K562 (cell line): ENCODE measurements around the gene MPC2. TPM values are rescaled to one million over a fixed set of nuclear protein-coding genes. Genes with fewer than 3 reads are reported as not detected.
A peak's percentile ranks its signal among the peaks of the same experiment; 100 is the strongest.

Experiments used
- EGR1 ChIP-seq: fragments of 450-650 bp; conservative IDR thresholded peaks from 2 replicates; pipeline ENCODE4 v1.6.1; 2017; ENCODE audit warnings: mild to moderate bottlenecking
- GTF2A2 ChIP-seq: IDR thresholded peaks from 2 replicates; pipeline ENCODE4 v1.6.1; 2016; ENCODE audit warnings: mild to moderate bottlenecking, missing genetic modification characterization, missing compliant biosample characterization
- HDAC6 ChIP-seq: IDR thresholded peaks from 2 replicates; pipeline ENCODE4 v1.6.1; 2012; ENCODE audit warnings: low read depth, mild to moderate bottlenecking, control low read depth, inconsistent platforms, low read length, moderate library complexity
- HLTF ChIP-seq: fragments of 450-650 bp; IDR thresholded peaks from 2 replicates; pipeline ENCODE4 v1.6.1; 2016
- MED1 ChIP-seq: sonication (generic); formaldehyde crosslinking; IDR thresholded peaks from 2 replicates; pipeline ENCODE4 v1.8.1; 2023; ENCODE audit warnings: missing genetic modification reagents, borderline replicate concordance
- MEF2D ChIP-seq: conservative IDR thresholded peaks from 2 replicates; pipeline ENCODE4 v1.6.1; 2016; ENCODE audit warnings: low read depth, missing genetic modification characterization, missing compliant biosample characterization
- NCOA2 ChIP-seq, 2 experiments: fragments of 450-650 bp; IDR thresholded peaks; 2 replicates each; pipeline ENCODE4 v1.6.1; 2018; ENCODE audit warnings: mild to moderate bottlenecking in 2 of 2, moderate library complexity in 1 of 2; ENCODE audit not compliant: partially characterized antibody in 2 of 2
- RBM17 ChIP-seq: fragments of 200-400 bp; formaldehyde crosslinking; IDR thresholded peaks from 2 replicates; pipeline ENCODE4 v1.6.1; 2017; ENCODE audit warnings: low read depth, mild to moderate bottlenecking, low read length, borderline replicate concordance
- SOX6 ChIP-seq: fragments of 450-650 bp; IDR thresholded peaks from 2 replicates; pipeline ENCODE4 v1.6.1; 2014; ENCODE audit warnings: mild to moderate bottlenecking
- WHSC1 ChIP-seq: IDR thresholded peaks from one replicate; pipeline ENCODE4 v1.6.1; 2012; ENCODE audit warnings: low read length, control low read depth, inconsistent platforms
- YY1 ChIP-seq, 3 experiments: IDR thresholded peaks; 2 replicates each; pipeline ENCODE4 v1.6.1; 2011; ENCODE audit warnings: low read length in 2 of 3, mild to moderate bottlenecking in 2 of 3, moderate library complexity in 2 of 3, borderline replicate concordance in 1 of 3, control low read depth in 1 of 3, low read depth in 1 of 3; ENCODE audit not compliant: insufficient read depth in 3 of 3, insufficient replicate concordance in 2 of 3, control insufficient read depth in 1 of 3, insufficient read length in 1 of 3; ENCODE audit errors: extremely low read depth in 1 of 3
- ZNF184 ChIP-seq: sonication (generic); formaldehyde crosslinking; IDR thresholded peaks from 2 replicates; pipeline ENCODE4 v1.5.0; 2020; ENCODE audit warnings: missing genetic modification reagents
- ZNF232 ChIP-seq: sonication (generic); formaldehyde crosslinking; IDR thresholded peaks from 2 replicates; pipeline ENCODE4 v1.8.0; 2022; ENCODE audit warnings: mild to moderate bottlenecking, missing genetic modification reagents
- ZNF24 ChIP-seq: fragments of 450-650 bp; IDR thresholded peaks from 2 replicates; pipeline ENCODE4 v1.6.1; 2016
- ZNF431 ChIP-seq: sonication (generic); formaldehyde crosslinking; IDR thresholded peaks from 2 replicates; pipeline ENCODE4 v1.8.0; 2022; ENCODE audit warnings: mild to moderate bottlenecking, missing genetic modification reagents
- polyA plus RNA-seq, 8 experiments: library from polyadenylated mRNA; depleted of rRNA in 4 of 8; stranded (reverse) in 5 of 8; unstranded in 3 of 8; fragments of >200 nt; fragmentation: Nextera tagmentation in 2 of 8; fragmentation: Illumina TruSeq in 1 of 8; extraction: Ambion mirVana in 2 of 8; extraction: Trizol in 1 of 8; gene quantifications; 2 replicates each; pipeline versions ENCODE4 v1.2.1 to v1.2.3, GENCODE V29; 2011 to 2014; ENCODE audit warnings: inconsistent platforms in 1 of 8, missing spikeins in 1 of 8
- total RNA-seq, 7 experiments: library from RNA; depleted of rRNA in 6 of 7; stranded (reverse); fragments of >200 nt in 6 of 7; fragmentation: Illumina TruSeq in 2 of 7; extraction: Trizol in 2 of 7; gene quantifications; 2 replicates each; pipeline versions ENCODE4 v1.2.1 to v1.2.3, GENCODE V29; 2011 to 2021; ENCODE audit warnings: low replicate concordance in 1 of 7
- TF ChIP-seq, protein P1 (sequence below): sonication (generic); formaldehyde crosslinking; IDR thresholded peaks from 2 replicates; pipeline ENCODE4 v1.5.0; 2020; ENCODE audit warnings: missing genetic modification reagents
- TF ChIP-seq, protein P2 (sequence below): fragments of 250-450 bp; sonication (Bioruptor Pico); IDR thresholded peaks from 2 replicates; pipeline ENCODE4 v1.4.0; 2020
- TF ChIP-seq, protein P3 (sequence below): sonication (generic); formaldehyde crosslinking; IDR thresholded peaks from 2 replicates; pipeline ENCODE4 v1.8.1; 2023; ENCODE audit warnings: mild to moderate bottlenecking, missing genetic modification reagents
- TF ChIP-seq, protein P4 (sequence below): fragments of 450-650 bp; formaldehyde crosslinking; IDR thresholded peaks from 2 replicates; pipeline ENCODE4 v1.4.0; 2020; ENCODE audit warnings: mild to moderate bottlenecking, moderate library complexity
- TF ChIP-seq, protein P5 (sequence below): fragments of 250-450 bp; sonication (Bioruptor Pico); IDR thresholded peaks from 2 replicates; pipeline ENCODE4 v1.4.0; 2020; ENCODE audit warnings: mild to moderate bottlenecking, moderate library complexity

The MPC2 gene
- total and polyA plus RNA-seq, 9 of the 15 experiments (the other 6 are each of a cell fraction or from before 2014, with no cell fraction given): 70.7 to 179 (median 144) TPM

DNA sequence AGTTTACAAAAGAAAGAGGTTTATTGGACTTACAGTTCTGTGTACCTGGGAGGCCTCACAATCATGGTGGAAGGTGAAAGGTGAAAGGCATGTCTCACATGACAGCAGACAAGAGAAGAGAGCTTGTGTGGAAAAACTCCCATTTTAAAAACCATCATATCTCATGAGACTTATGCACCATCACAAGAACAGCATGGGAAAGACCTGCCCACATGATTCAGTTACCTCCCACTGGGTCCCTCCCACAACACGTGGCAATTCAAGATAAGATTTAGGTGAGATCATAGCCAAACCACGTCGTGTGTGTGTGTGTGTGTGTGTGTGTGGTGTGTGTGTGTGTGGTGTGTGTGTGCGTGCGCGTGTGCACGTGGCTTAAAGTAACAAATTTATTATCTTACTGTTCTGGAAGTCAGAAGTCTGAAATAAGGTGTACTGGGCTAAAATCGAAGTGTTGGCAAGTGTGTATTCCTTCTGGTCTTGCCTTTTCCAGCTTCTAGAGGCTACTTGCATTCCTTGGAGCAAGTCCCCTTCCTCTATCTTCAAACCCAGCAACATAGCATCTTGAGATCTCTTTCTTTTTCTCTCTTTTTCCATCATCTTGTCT, 48.1 kb upstream of the MPC2 start (continued):
- TF ChIP-seq HLTF (peak; percentile 96), RBM17 (no peak), WHSC1 (no peak), SOX6 (peak; percentile 90), HDAC6 (no peak), ZNF24 (peak; percentile 57; the same call in 1 of the 2 replicates), ZNF431 (no peak), MEF2D (peak; percentile 76), EGR1 (no peak; the same call in 1 of the 2 replicates), ZNF184 (no peak), NCOA2 (IDR thresholded peaks at IDR 0.05; ENCODE audit: partially characterized antibody in 2 of 2) (no peak), MED1 (CRISPR knock-in tag) (no peak), YY1 (IDR thresholded peaks at IDR 0.05; ENCODE audit: borderline replicate concordance in 1 of 3, control insufficient read depth in 1 of 3, extremely low read depth in 1 of 3, insufficient read depth in 3 of 3, insufficient read length in 1 of 3, insufficient replicate concordance in 2 of 3, low read depth in 1 of 3, low read length in 2 of 3) (peak in 1 of 3 experiments; percentile 65), ZNF232 (CRISPR knock-in tag) (no peak), GTF2A2 (tag) (no peak)
- TF ChIP-seq, protein P1, sequence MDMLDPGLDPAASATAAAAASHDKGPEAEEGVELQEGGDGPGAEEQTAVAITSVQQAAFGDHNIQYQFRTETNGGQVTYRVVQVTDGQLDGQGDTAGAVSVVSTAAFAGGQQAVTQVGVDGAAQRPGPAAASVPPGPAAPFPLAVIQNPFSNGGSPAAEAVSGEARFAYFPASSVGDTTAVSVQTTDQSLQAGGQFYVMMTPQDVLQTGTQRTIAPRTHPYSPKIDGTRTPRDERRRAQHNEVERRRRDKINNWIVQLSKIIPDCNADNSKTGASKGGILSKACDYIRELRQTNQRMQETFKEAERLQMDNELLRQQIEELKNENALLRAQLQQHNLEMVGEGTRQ (CRISPR knock-in tag): peak; percentile 79
- TF ChIP-seq, protein P2, sequence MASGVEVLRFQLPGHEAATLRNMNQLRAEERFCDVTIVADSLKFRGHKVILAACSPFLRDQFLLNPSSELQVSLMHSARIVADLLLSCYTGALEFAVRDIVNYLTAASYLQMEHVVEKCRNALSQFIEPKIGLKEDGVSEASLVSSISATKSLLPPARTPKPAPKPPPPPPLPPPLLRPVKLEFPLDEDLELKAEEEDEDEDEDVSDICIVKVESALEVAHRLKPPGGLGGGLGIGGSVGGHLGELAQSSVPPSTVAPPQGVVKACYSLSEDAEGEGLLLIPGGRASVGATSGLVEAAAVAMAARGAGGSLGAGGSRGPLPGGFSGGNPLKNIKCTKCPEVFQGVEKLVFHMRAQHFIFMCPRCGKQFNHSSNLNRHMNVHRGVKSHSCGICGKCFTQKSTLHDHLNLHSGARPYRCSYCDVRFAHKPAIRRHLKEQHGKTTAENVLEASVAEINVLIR (CRISPR knock-in tag): peak; percentile 78; the same call in 1 of the 2 replicates
- TF ChIP-seq, protein P3, sequence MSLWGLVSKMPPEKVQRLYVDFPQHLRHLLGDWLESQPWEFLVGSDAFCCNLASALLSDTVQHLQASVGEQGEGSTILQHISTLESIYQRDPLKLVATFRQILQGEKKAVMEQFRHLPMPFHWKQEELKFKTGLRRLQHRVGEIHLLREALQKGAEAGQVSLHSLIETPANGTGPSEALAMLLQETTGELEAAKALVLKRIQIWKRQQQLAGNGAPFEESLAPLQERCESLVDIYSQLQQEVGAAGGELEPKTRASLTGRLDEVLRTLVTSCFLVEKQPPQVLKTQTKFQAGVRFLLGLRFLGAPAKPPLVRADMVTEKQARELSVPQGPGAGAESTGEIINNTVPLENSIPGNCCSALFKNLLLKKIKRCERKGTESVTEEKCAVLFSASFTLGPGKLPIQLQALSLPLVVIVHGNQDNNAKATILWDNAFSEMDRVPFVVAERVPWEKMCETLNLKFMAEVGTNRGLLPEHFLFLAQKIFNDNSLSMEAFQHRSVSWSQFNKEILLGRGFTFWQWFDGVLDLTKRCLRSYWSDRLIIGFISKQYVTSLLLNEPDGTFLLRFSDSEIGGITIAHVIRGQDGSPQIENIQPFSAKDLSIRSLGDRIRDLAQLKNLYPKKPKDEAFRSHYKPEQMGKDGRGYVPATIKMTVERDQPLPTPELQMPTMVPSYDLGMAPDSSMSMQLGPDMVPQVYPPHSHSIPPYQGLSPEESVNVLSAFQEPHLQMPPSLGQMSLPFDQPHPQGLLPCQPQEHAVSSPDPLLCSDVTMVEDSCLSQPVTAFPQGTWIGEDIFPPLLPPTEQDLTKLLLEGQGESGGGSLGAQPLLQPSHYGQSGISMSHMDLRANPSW: no peak
- TF ChIP-seq, protein P4, sequence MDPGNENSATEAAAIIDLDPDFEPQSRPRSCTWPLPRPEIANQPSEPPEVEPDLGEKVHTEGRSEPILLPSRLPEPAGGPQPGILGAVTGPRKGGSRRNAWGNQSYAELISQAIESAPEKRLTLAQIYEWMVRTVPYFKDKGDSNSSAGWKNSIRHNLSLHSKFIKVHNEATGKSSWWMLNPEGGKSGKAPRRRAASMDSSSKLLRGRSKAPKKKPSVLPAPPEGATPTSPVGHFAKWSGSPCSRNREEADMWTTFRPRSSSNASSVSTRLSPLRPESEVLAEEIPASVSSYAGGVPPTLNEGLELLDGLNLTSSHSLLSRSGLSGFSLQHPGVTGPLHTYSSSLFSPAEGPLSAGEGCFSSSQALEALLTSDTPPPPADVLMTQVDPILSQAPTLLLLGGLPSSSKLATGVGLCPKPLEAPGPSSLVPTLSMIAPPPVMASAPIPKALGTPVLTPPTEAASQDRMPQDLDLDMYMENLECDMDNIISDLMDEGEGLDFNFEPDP: no peak
- TF ChIP-seq, protein P5, sequence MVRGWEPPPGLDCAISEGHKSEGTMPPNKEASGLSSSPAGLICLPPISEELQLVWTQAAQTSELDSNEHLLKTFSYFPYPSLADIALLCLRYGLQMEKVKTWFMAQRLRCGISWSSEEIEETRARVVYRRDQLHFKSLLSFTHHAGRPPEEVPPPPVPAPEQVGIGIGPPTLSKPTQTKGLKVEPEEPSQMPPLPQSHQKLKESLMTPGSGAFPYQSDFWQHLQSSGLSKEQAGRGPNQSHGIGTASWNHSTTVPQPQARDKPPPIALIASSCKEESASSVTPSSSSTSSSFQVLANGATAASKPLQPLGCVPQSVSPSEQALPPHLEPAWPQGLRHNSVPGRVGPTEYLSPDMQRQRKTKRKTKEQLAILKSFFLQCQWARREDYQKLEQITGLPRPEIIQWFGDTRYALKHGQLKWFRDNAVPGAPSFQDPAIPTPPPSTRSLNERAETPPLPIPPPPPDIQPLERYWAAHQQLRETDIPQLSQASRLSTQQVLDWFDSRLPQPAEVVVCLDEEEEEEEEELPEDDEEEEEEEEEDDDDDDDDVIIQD: no peak
